ENCODE measurements around the gene U2AF1L4. TPM values are rescaled to one million over a fixed set of nuclear protein-coding genes. Genes with fewer than 3 reads are reported as not detected.

The U2AF1L4 gene
- polyA plus RNA-seq, 3 donors: 6.2 to 140 (median 8.7) TPM

GRCh38 chr19:35780058-35780457, 34.8 kb upstream of the U2AF1L4 start:
- H3K4me1 Mint-ChIP-seq: peaks cover 15% of the 10 kb centered on the region
- H3K4me3 Mint-ChIP-seq: no peak overlapping the region

GRCh38 chr19:35779033-35779432, 33.8 kb upstream of the U2AF1L4 start:
- Mint-ChIP-seq H3K36me3 (peaks cover 31 to 53% of the 10 kb centered on the region in 2 donors), H3K4me1 (peaks cover 23% of the 10 kb centered on the region), H3K9me3 (no peaks in the 10 kb centered on the region), H3K4me3 (no peak overlapping the region), H3K27ac (no peak overlapping the region), H3K27me3 (ENCODE audit: low read depth in 3 of 3) (peaks cover 0 to 5% (median 3%) of the 10 kb centered on the region in 3 donors)
- Histone ChIP-seq H3K27me3 (ENCODE audit: control insufficient read depth in 2 of 2, insufficient read depth in 2 of 2, low read length in 2 of 2) (no peaks in the 10 kb centered on the region), H3K9ac (ENCODE audit: insufficient read depth, low read length, poor library complexity, severe bottlenecking) (no peak overlapping the region), H3K36me3 (replicated peaks in 1 of 2; ENCODE audit: control insufficient read depth in 1 of 2, insufficient read depth in 2 of 2, low read length in 2 of 2) (peaks cover 26 to 40% of the 10 kb centered on the region in 2 donors), H3K27ac (ENCODE audit: low read depth in 1 of 2, low read length in 2 of 2) (no peak overlapping the region), H3K79me2 (ENCODE audit: insufficient read depth, low read length) (peaks cover 20% of the 10 kb centered on the region), H3K4me1 (ENCODE audit: control insufficient read depth in 1 of 2, insufficient read depth in 2 of 2, low read length in 2 of 2) (peaks cover 14 to 19% of the 10 kb centered on the region in 2 donors), H3K4me2 (replicated peaks; ENCODE audit: extremely low read depth, low read length, poor library complexity, severe bottlenecking) (no peak overlapping the region), H4K20me1 (ENCODE audit: insufficient read depth, low read length) (no peaks in the 10 kb centered on the region), H3K9me3 (replicated peaks in 1 of 2; ENCODE audit: control insufficient read depth in 1 of 2, insufficient read depth in 1 of 2, low read length in 2 of 2) (no peaks in the 10 kb centered on the region), H2AFZ (ENCODE audit: insufficient read depth, low read depth, low read length, poor library complexity, severe bottlenecking) (no peak overlapping the region), H3K4me3 (replicated peaks in 1 of 3; ENCODE audit: low read depth in 2 of 3, low read length in 3 of 3) (no peak overlapping the region)
- intact Hi-C loops (cut with micrococcal nuclease): loop anchor here in 1 of 2 donors (5.0 to 10.0 kb wide), 3 partner anchors 37 to 276 kb away; partner anchors contain the start of genes IGFLR1, THAP8 and WDR62
- WGBS (ENCODE audit: insufficient coverage): 98% methylated on average over 8 of the region's 8 CpGs
- TF ChIP-seq, protein P1, sequence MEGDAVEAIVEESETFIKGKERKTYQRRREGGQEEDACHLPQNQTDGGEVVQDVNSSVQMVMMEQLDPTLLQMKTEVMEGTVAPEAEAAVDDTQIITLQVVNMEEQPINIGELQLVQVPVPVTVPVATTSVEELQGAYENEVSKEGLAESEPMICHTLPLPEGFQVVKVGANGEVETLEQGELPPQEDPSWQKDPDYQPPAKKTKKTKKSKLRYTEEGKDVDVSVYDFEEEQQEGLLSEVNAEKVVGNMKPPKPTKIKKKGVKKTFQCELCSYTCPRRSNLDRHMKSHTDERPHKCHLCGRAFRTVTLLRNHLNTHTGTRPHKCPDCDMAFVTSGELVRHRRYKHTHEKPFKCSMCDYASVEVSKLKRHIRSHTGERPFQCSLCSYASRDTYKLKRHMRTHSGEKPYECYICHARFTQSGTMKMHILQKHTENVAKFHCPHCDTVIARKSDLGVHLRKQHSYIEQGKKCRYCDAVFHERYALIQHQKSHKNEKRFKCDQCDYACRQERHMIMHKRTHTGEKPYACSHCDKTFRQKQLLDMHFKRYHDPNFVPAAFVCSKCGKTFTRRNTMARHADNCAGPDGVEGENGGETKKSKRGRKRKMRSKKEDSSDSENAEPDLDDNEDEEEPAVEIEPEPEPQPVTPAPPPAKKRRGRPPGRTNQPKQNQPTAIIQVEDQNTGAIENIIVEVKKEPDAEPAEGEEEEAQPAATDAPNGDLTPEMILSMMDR (IDR thresholded peaks at IDR 0.05): no peak
- no peak for DNase-seq

More at GRCh38 chr19:35780058-35780457, 34.8 kb upstream of the U2AF1L4 start:
- Histone ChIP-seq H3K36me3 (replicated peaks in 1 of 2; ENCODE audit: control insufficient read depth in 1 of 2, insufficient read depth in 2 of 2, low read length in 2 of 2) (peaks cover 26 to 40% of the 10 kb centered on the region in 2 donors), H3K27ac (ENCODE audit: low read depth in 1 of 2, low read length in 2 of 2) (no peak overlapping the region), H2AFZ (ENCODE audit: insufficient read depth, low read depth, low read length, poor library complexity, severe bottlenecking) (no peak overlapping the region), H4K20me1 (ENCODE audit: insufficient read depth, low read length) (no peaks in the 10 kb centered on the region), H3K9ac (ENCODE audit: insufficient read depth, low read length, poor library complexity, severe bottlenecking) (no peak overlapping the region), H3K4me3 (replicated peaks in 1 of 3; ENCODE audit: low read depth in 2 of 3, low read length in 3 of 3) (no peak overlapping the region), H3K27me3 (ENCODE audit: control insufficient read depth in 2 of 2, insufficient read depth in 2 of 2, low read length in 2 of 2) (no peaks in the 10 kb centered on the region), H3K9me3 (replicated peaks in 1 of 2; ENCODE audit: control insufficient read depth in 1 of 2, insufficient read depth in 1 of 2, low read length in 2 of 2) (no peaks in the 10 kb centered on the region), H3K79me2 (ENCODE audit: insufficient read depth, low read length) (peaks cover 20% of the 10 kb centered on the region), H3K4me2 (replicated peaks; ENCODE audit: extremely low read depth, low read length, poor library complexity, severe bottlenecking) (no peak overlapping the region), H3K4me1 (ENCODE audit: control insufficient read depth in 1 of 2, insufficient read depth in 2 of 2, low read length in 2 of 2) (peaks cover 8 to 13% of the 10 kb centered on the region in 2 donors)
- Mint-ChIP-seq H3K27me3 (ENCODE audit: low read depth in 3 of 3) (peaks cover 0 to 3% (median 0%) of the 10 kb centered on the region in 3 donors), H3K36me3 (peaks cover 31 to 55% of the 10 kb centered on the region in 2 donors), H3K27ac (no peak overlapping the region), H3K9me3 (no peaks in the 10 kb centered on the region)
- TF ChIP-seq, protein P1 (IDR thresholded peaks at IDR 0.05): no peak
- intact Hi-C loops (cut with micrococcal nuclease): no loop called here
- no peak for DNase-seq
- WGBS (ENCODE audit: insufficient coverage): 100% methylated on average over 4 of the region's 16 CpGs

Measured in CD14-positive monocyte (primary cell).